Type B pancreatic cell (in vitro differentiated cells): ENCODE measurements around the gene CRYBG2. TPM values are rescaled to one million over a fixed set of nuclear protein-coding genes. Genes with fewer than 3 reads are reported as not detected.

Experiments used
- DNase-seq: peaks from one replicate; pipeline ENCODE4 v3.0.0; 2021; ENCODE audit warnings: mixed read lengths; ENCODE audit not compliant: unreplicated experiment; ENCODE audit errors: extremely low spot score
- H3K27ac Mint-ChIP-seq: 2 replicates; pipeline ENCODE4 v1.8.0; 2021; ENCODE audit warnings: mild to moderate bottlenecking, mixed read lengths
- H3K27me3 Mint-ChIP-seq: 2 replicates; pipeline ENCODE4 v1.8.0; 2021; ENCODE audit warnings: mixed read lengths
- H3K36me3 Mint-ChIP-seq: 2 replicates; pipeline ENCODE4 v1.8.0; 2021; ENCODE audit warnings: mixed read lengths
- H3K4me1 Mint-ChIP-seq: one replicate; pipeline ENCODE4 v1.8.0; 2021; ENCODE audit warnings: mixed read lengths; ENCODE audit not compliant: unreplicated experiment
- H3K4me3 Mint-ChIP-seq: 2 replicates; pipeline ENCODE4 v1.8.0; 2021; ENCODE audit warnings: mild to moderate bottlenecking, mixed read lengths
- H3K9me3 Mint-ChIP-seq: 2 replicates; pipeline ENCODE4 v1.8.0; 2021; ENCODE audit warnings: mixed read lengths
- CTCF ChIP-seq: fragments of 200-600 bp; sonication (generic); conservative IDR thresholded peaks from 2 replicates; pipeline ENCODE4 v1.5.0; 2021; ENCODE audit warnings: antibody characterized with exemption, mild to moderate bottlenecking
- total RNA-seq: library from RNA; stranded (reverse); gene quantifications from 2 replicates; pipeline ENCODE4 v1.2.1, GENCODE V29; 2021; ENCODE audit warnings: low replicate concordance

Gene CRYBG2
- total RNA-seq, 1 donor from 2014 or later, result 20.0 TPM

- no peaks in the 10 kb centered on the region for H3K9me3 Mint-ChIP-seq
- peaks cover 35% of the 10 kb centered on the region for H3K4me1 Mint-ChIP-seq
- H3K27me3 Mint-ChIP-seq, result no peaks in the 10 kb centered on the region
- no peak for TF ChIP-seq CTCF
- peak overlapping the region; percentile 45 for H3K4me3 Mint-ChIP-seq
- no peak overlapping the region for H3K27ac Mint-ChIP-seq
- H3K36me3 Mint-ChIP-seq, result peaks cover 8% of the 10 kb centered on the region
- DNase-seq, result no peak
Measured at GRCh38 chr1:26282401-26282918, 71.5 kb downstream of the CRYBG2 start.

- H3K27me3 Mint-ChIP-seq, result no peaks in the 10 kb centered on the region
- H3K27ac Mint-ChIP-seq, result peak overlapping the region; percentile 85
- H3K4me1 Mint-ChIP-seq, result peaks cover 38% of the 10 kb centered on the region
- peak overlapping the region; percentile 84 for H3K4me3 Mint-ChIP-seq
- TF ChIP-seq CTCF, result no peak
- DNase-seq, result no peak
- no peaks in the 10 kb centered on the region for H3K9me3 Mint-ChIP-seq
- H3K36me3 Mint-ChIP-seq, result peaks cover 10% of the 10 kb centered on the region
Measured at GRCh38 chr1:26281971-26282370, 72.0 kb downstream of the CRYBG2 start.

GRCh38 chr1:26281091-26281958, 72.6 kb downstream of the CRYBG2 start:
- Mint-ChIP-seq H3K27me3 (no peaks in the 10 kb centered on the region), H3K4me3 (peak overlapping the region; percentile 84), H3K27ac (peak overlapping the region; percentile 85), H3K4me1 (peaks cover 41% of the 10 kb centered on the region), H3K36me3 (peaks cover 12% of the 10 kb centered on the region), H3K9me3 (no peaks in the 10 kb centered on the region)
- no peak for DNase-seq
- no peak for TF ChIP-seq CTCF

GRCh38 chr1:26280333-26281042, 73.4 kb downstream of the CRYBG2 start:
- no peak for DNase-seq
- Mint-ChIP-seq H3K27ac (peak overlapping the region; percentile 85), H3K4me1 (peaks cover 49% of the 10 kb centered on the region), H3K36me3 (peaks cover 16% of the 10 kb centered on the region), H3K27me3 (no peaks in the 10 kb centered on the region), H3K4me3 (peak overlapping the region; percentile 95), H3K9me3 (no peaks in the 10 kb centered on the region)
- TF ChIP-seq CTCF, result no peak

GRCh38 chr1:26279456-26280332, 74.2 kb downstream of the CRYBG2 start, which contains the start of gene SH3BGRL3:
SH3BGRL3 (plus strand) TSS chr1:26280086; CDS start chr1:26280156, 70 bp downstream.
- peaks cover 17% of the 10 kb centered on the region for H3K36me3 Mint-ChIP-seq

More at GRCh38 chr1:26279456-26280332, 74.2 kb downstream of the CRYBG2 start, which contains the start of gene SH3BGRL3:
- peak; percentile 86 for DNase-seq
- peak within 1 kb of the TSS; percentile 95 for H3K4me3 Mint-ChIP-seq
- H3K4me1 Mint-ChIP-seq, result peaks cover 48% of the 10 kb centered on the region
- TF ChIP-seq CTCF, result peak; percentile 54
- H3K27ac Mint-ChIP-seq, result peak within 1 kb of the TSS; percentile 89
- no peaks in the 10 kb centered on the region for H3K9me3 Mint-ChIP-seq
- H3K27me3 Mint-ChIP-seq, result no peaks in the 10 kb centered on the region
